ENCODE measurements around the gene ALCAM.
"Not testable (repeated sequence)": the region's sequence is repeated elsewhere in the genome, so short reads cannot be mapped to it uniquely, and the experiment has no call there.

The ALCAM gene

GRCh38 chr3:105603516-105603915 is 236.8 kb downstream of the ALCAM start:
- not testable (repeated sequence) for DNase-seq

GRCh38 chr3:105606016-105606415 is 239.3 kb downstream of the ALCAM start:
- no peak for DNase-seq

- DNase-seq, result no peak
Measured at GRCh38 chr3:105608623-105609022, 241.9 kb downstream of the ALCAM start.

GRCh38 chr3:105610473-105610872 is 243.8 kb downstream of the ALCAM start:
- DNase-seq, result no peak

- DNase-seq, result no peak
Measured at GRCh38 chr3:105611304-105612192, 244.8 kb downstream of the ALCAM start.

GRCh38 chr3:105613120-105613519 is 246.4 kb downstream of the ALCAM start:
- DNase-seq, result no peak

- DNase-seq, result no peak
Measured at GRCh38 chr3:105614288-105615030, 247.8 kb downstream of the ALCAM start.

- no peak for DNase-seq
Measured at GRCh38 chr3:105615814-105616213, 249.1 kb downstream of the ALCAM start.

- DNase-seq, result no peak
Measured at GRCh38 chr3:105616374-105617121, 249.8 kb downstream of the ALCAM start.

GRCh38 chr3:105618556-105618955 is 251.8 kb downstream of the ALCAM start:
- DNase-seq, result no peak

GRCh38 chr3:105619651-105620050 is 252.9 kb downstream of the ALCAM start:
- DNase-seq, result no peak

GRCh38 chr3:105620236-105620635 is 253.5 kb downstream of the ALCAM start:
- no peak for DNase-seq

GRCh38 chr3:105622169-105622568 is 255.5 kb downstream of the ALCAM start:
- no peak for DNase-seq
